Endothelial cell of umbilical vein (primary cell): ENCODE data around the gene PDSS1. TPM values are rescaled to one million over a fixed set of nuclear protein-coding genes. Genes with fewer than 3 reads are reported as not detected.
A peak's percentile ranks its signal among the peaks of the same experiment; 100 is the strongest.
"Not testable (repeated sequence)": the region's sequence is repeated elsewhere in the genome, so short reads cannot be mapped to it uniquely, and the experiment has no call there.

Experiments used
- Bru-seq: library from RNA; stranded (reverse); fragments of 400-500 nt; gene quantifications from one replicate; lab custom pipeline; 2021; lab: Mats Ljungman, UMichigan
- BruChase-seq, 2 experiments: library from RNA; stranded (reverse); fragments of 400-500 nt; gene quantifications; one replicate each; lab custom pipeline; 2021; lab: Mats Ljungman, UMichigan
- BruUV-seq: library from RNA; stranded (reverse); fragments of 400-500 nt; replicated peaks from 2 replicates; lab custom pipeline; 2021; lab: Mats Ljungman, UMichigan
- CTCF ChIA-PET: fragments of 300-600, 350-600 bp; sonication (Branson Sonifier 250); formaldehyde crosslinking; loops from one replicate; lab custom pipeline; 2021; ENCODE audit warnings: antibody characterized with exemption, inconsistent platforms; lab: Charles Lee
- POLR2A ChIA-PET: fragments of 300-600, 350-600 bp; sonication (Branson Sonifier 250); formaldehyde crosslinking; loops from one replicate; lab custom pipeline; 2021; ENCODE audit warnings: antibody characterized with exemption, inconsistent platforms; lab: Charles Lee
- DNase-seq: peaks from one replicate; pipeline ENCODE4 v3.0.0-alpha.2; 2011; ENCODE audit warnings: low read depth, low spot score
- FAIRE-seq: peaks from 2 replicates; lab custom pipeline; 2011; peaks lifted over from hg19 to GRCh38; lab: Jason Lieb, UNC
- H2AFZ ChIP-seq: 2 replicates; pipeline ENCODE4 v1.6.0; 2012; ENCODE audit warnings: low read depth, low read length, control low read depth, inconsistent platforms
- H3K27ac ChIP-seq: 2 replicates; pipeline ENCODE4 v1.5.1; 2011; ENCODE audit warnings: low read depth, mild to moderate bottlenecking, control low read depth, low read length, moderate library complexity; ENCODE audit not compliant: insufficient read depth
- H3K27me3 ChIP-seq, 2 experiments: 2 replicates each; pipeline versions ENCODE4 v1.6.0 to v1.6.1; 2011; ENCODE audit warnings: low read length in 2 of 2, mixed read lengths in 1 of 2; ENCODE audit not compliant: control insufficient read depth in 2 of 2, insufficient read depth in 2 of 2
- H3K36me3 ChIP-seq, 2 experiments: 2 replicates in 1 of 2; 3 replicates in 1 of 2; pipeline ENCODE4 v1.5.1; 2011; ENCODE audit warnings: low read length in 2 of 2, mild to moderate bottlenecking in 1 of 2, moderate library complexity in 1 of 2; ENCODE audit not compliant: control insufficient read depth in 2 of 2, insufficient read depth in 2 of 2; ENCODE audit errors: extremely low read depth in 1 of 2
- H3K4me1 ChIP-seq: 3 replicates; pipeline ENCODE4 v1.5.1; 2011; ENCODE audit warnings: mild to moderate bottlenecking, low read length; ENCODE audit not compliant: control insufficient read depth, insufficient read depth; ENCODE audit errors: extremely low read depth
- H3K4me2 ChIP-seq: 2 replicates; pipeline ENCODE4 v1.6.1; 2011; ENCODE audit warnings: low read length, control low read depth, mixed read lengths; ENCODE audit not compliant: insufficient read depth
- H3K4me3 ChIP-seq, 3 experiments: fragments of 200-600 bp in 1 of 3; sonication (generic), shearing (Covaris generic) in 1 of 3; replicated peaks in 1 of 3; 2 replicates each; pipeline ENCODE4 v1.5.1; 2011 to 2016; ENCODE audit warnings: control low read depth in 3 of 3, low read length in 3 of 3, mild to moderate bottlenecking in 2 of 3, inconsistent platforms in 1 of 3, low read depth in 1 of 3, moderate library complexity in 1 of 3; ENCODE audit not compliant: insufficient read depth in 1 of 3
- H3K79me2 ChIP-seq: 2 replicates; pipeline ENCODE4 v1.6.0; 2012; ENCODE audit warnings: low read length, inconsistent platforms; ENCODE audit not compliant: control insufficient read depth, insufficient read depth
- H3K9ac ChIP-seq: replicated peaks from 2 replicates; pipeline ENCODE3; 2011; ENCODE audit warnings: low read length, control low read depth; ENCODE audit not compliant: insufficient read depth; ENCODE audit errors: extremely low read depth
- H3K9me1 ChIP-seq: replicated peaks from 3 replicates; pipeline ENCODE4 v1.6.0; 2011; ENCODE audit warnings: mild to moderate bottlenecking, low read length; ENCODE audit not compliant: control insufficient read depth, insufficient read depth; ENCODE audit errors: extremely low read depth
- H3K9me3 ChIP-seq: replicated peaks from 2 replicates; pipeline ENCODE4 v1.5.1; 2012; ENCODE audit warnings: low read length, inconsistent platforms; ENCODE audit not compliant: control insufficient read depth, insufficient read depth
- H4K20me1 ChIP-seq: replicated peaks from 2 replicates; pipeline ENCODE3; 2011; ENCODE audit warnings: mild to moderate bottlenecking, low read length; ENCODE audit not compliant: control insufficient read depth, insufficient read depth; ENCODE audit errors: extremely low read depth
- GATA2 ChIP-seq: IDR thresholded peaks from 2 replicates; pipeline ENCODE4 v1.7.0; 2011; ENCODE audit warnings: low read depth, mild to moderate bottlenecking, moderate library complexity, mixed read lengths, low read length; ENCODE audit not compliant: insufficient read length, insufficient read depth
- JUN ChIP-seq: IDR thresholded peaks from 2 replicates; pipeline ENCODE4 v1.6.1; 2011; ENCODE audit warnings: borderline replicate concordance, low read depth; ENCODE audit not compliant: insufficient read length, insufficient read depth
- MAX ChIP-seq: IDR thresholded peaks from 2 replicates; pipeline ENCODE4 v1.6.1; 2011; ENCODE audit not compliant: insufficient read depth, insufficient read length
- MYC ChIP-seq: IDR thresholded peaks from one replicate; pipeline ENCODE4 v1.6.1; 2011; ENCODE audit warnings: mild to moderate bottlenecking, low read depth, low read length
- POLR2A ChIP-seq: IDR thresholded peaks from 2 replicates; pipeline ENCODE4 v1.6.1; 2012; ENCODE audit warnings: low read depth, mild to moderate bottlenecking, control low read depth, low read length
- POLR2AphosphoS5 ChIP-seq: IDR thresholded peaks from 2 replicates; pipeline ENCODE4 v1.6.1; 2012; ENCODE audit warnings: low read depth, mild to moderate bottlenecking, control low read depth, low read length, moderate library complexity; ENCODE audit not compliant: insufficient read depth
- dilution Hi-C: fragments of 300-500 bp; cut with MboI; formaldehyde crosslinking; loops from one replicate; pipeline ENCODE4 v1.15.0; 2019; ENCODE audit warnings: low sequenced_read_pairs; ENCODE audit not compliant: extremely low pct_ligation_motif_present
- intact Hi-C: fragments of 100-400 bp; cut with micrococcal nuclease; formaldehyde crosslinking; loops from one replicate; pipeline ENCODE4 v1.10.0; 2022
- long read RNA-seq: library from polyadenylated mRNA; stranded (forward); transcript quantifications from one replicate; pipeline ENCODE4 v2.0.0, GENCODE V29; 2021
- polyA minus RNA-seq, 3 experiments: library from RNA; depleted of rRNA, polyadenylated mRNA; stranded (reverse); fragments of >200 nt; gene quantifications; 1 replicate in 1 of 3; 2 replicates in 2 of 3; pipeline ENCODE4 v1.2.3, GENCODE V29; 2011
- polyA plus RNA-seq, 4 experiments: library from polyadenylated mRNA; depleted of rRNA in 3 of 4; stranded (reverse) in 3 of 4; unstranded in 1 of 4; fragments of >200 nt; gene quantifications; 2 replicates each; pipeline versions ENCODE4 v1.2.1 to v1.2.3, GENCODE V29; 2011 to 2012; ENCODE audit warnings: missing spikeins in 1 of 4
- total RNA-seq: library from RNA; stranded (reverse); gene quantifications from 2 replicates; pipeline ENCODE4 v1.2.3, GENCODE V29; 2021

Gene PDSS1
- total RNA-seq, result 11.0 and 11.3 TPM in 2 replicates
- 9.1 and 10.1 TPM in 2 replicates for polyA plus RNA-seq
- 10.5 and 13.4 TPM in 2 replicates for polyA plus RNA-seq (2011; cell fraction: cytosol; rRNA removed)
- polyA plus RNA-seq (2011; cell fraction: nucleus; rRNA removed), result 14.8 and 20.3 TPM in 2 replicates
- polyA plus RNA-seq (2012), result 8.2 and 13.5 TPM in 2 replicates
- polyA minus RNA-seq, result 7.6 and 11.2 TPM in 2 replicates
- 7.8 TPM for polyA minus RNA-seq (2011; cell fraction: cytosol; rRNA and poly(A)+ RNA removed)
- polyA minus RNA-seq (2011; cell fraction: nucleus; rRNA and poly(A)+ RNA removed), result 5.8 and 11.2 TPM in 2 replicates
- Bru-seq, nascent RNA, result percentile 76 among the genes with signal in this experiment
- percentile 60 among the genes with signal in this experiment for BruChase-seq, experiment 1, labeled RNA remaining after a 6-hour chase
- BruChase-seq, experiment 2, labeled RNA remaining after a 2-hour chase, result percentile 62 among the genes with signal in this experiment
- long read RNA-seq, transcript PDSS1-201 (12 exons, 1,626 nt), result major isoform, 14 of 18 reads
- long read RNA-seq, partial matches to known transcripts, result 1 of 18 reads
- long read RNA-seq, other reads (novel, unspliced or antisense), result 3 of 18 reads

GRCh38 chr10:26697163-26697921 lies at the start of gene PDSS1:
Gene PDSS1, plus strand, starts transcription at chr10:26697701. Its CDS starts 11 bp downstream, at chr10:26697712.
- Histone ChIP-seq H3K4me1 (peaks cover 10% of the 10 kb centered on the region), H3K27ac (peak within 1 kb of the TSS; percentile 55), H3K27me3 (no peaks in the 10 kb centered on the region), H3K4me3 (peak within 1 kb of the TSS; percentile 64 to 91 (median 89)), H3K9ac (peak within 1 kb of the TSS; percentile 66), H3K36me3 (no peaks in the 10 kb centered on the region), H3K4me2 (peak within 1 kb of the TSS; percentile 96), H4K20me1 (no peaks in the 10 kb centered on the region), H2AFZ (peak within 1 kb of the TSS; percentile 88), H3K9me1 (no peaks in the 10 kb centered on the region), H3K9me3 (no peaks in the 10 kb centered on the region), H3K79me2 (peaks cover 46% of the 10 kb centered on the region)
- TF ChIP-seq JUN (no peak), MAX (peak; percentile 64), MYC (peak; percentile 18), POLR2A (peak; percentile 84), GATA2 (no peak), POLR2AphosphoS5 (peak; percentile 95)
- dilution Hi-C loops (no loop called here), intact Hi-C loops (loop anchor here (1.0 to 5.0 kb wide), 2 partner anchors 163 to 545 kb away; partner anchors contain the start of genes ABI1 and ACBD5)
- CTCF ChIA-PET, result interaction anchor here (1.1 to 1.5 kb wide), 2 partner anchors 29 to 164 kb away, joined by 4 read pairs; partner anchors contain the start of gene ABI1
- POLR2A ChIA-PET, result no interaction called here
- FAIRE-seq, result peak; percentile 79
- TSS peak; percentile 87 for BruUV-seq
- DNase-seq, result peak; percentile 69

DNA sequence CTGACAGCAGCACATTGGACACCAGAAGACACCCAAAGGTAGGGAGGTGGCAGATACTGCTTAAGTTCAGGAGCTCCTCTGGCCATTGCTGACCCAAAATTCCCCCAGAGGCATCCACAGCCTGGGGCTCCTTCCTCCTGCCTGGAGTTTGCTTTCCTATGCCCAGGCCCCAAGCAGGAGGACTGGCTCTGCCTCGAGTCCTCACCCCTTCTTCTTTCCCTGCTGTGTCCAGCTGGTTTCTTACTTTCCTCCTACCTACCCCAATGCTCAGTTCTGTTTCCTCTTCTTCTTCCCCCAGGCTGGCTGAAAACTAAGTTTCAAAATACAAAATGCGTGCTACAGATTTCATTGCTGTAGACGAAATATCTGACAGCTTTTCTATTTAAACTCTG lies 49.3 kb upstream of the PDSS1 start:
- H4K20me1 ChIP-seq, H3K79me2 ChIP-seq, intact Hi-C loops, H3K27ac ChIP-seq, H3K4me1 ChIP-seq, H3K4me2 ChIP-seq, H2AFZ ChIP-seq, H3K27me3 ChIP-seq, CTCF ChIA-PET, H3K9ac ChIP-seq, H3K9me3 ChIP-seq, DNase-seq, BruUV-seq, POLR2A ChIA-PET, FAIRE-seq, dilution Hi-C loops, H3K9me1 ChIP-seq, H3K36me3 ChIP-seq, H3K4me3 ChIP-seq: not testable (repeated sequence)
